NCI-H524 treated with DMSO at 0.1 percent for 48 hours (cell line): ENCODE measurements around the gene CDC6.

Experiments used
- DNase-seq: peaks from one replicate; lab custom pipeline; 2025; lab: John Stamatoyannopoulos, UW

The CDC6 gene

DNA sequence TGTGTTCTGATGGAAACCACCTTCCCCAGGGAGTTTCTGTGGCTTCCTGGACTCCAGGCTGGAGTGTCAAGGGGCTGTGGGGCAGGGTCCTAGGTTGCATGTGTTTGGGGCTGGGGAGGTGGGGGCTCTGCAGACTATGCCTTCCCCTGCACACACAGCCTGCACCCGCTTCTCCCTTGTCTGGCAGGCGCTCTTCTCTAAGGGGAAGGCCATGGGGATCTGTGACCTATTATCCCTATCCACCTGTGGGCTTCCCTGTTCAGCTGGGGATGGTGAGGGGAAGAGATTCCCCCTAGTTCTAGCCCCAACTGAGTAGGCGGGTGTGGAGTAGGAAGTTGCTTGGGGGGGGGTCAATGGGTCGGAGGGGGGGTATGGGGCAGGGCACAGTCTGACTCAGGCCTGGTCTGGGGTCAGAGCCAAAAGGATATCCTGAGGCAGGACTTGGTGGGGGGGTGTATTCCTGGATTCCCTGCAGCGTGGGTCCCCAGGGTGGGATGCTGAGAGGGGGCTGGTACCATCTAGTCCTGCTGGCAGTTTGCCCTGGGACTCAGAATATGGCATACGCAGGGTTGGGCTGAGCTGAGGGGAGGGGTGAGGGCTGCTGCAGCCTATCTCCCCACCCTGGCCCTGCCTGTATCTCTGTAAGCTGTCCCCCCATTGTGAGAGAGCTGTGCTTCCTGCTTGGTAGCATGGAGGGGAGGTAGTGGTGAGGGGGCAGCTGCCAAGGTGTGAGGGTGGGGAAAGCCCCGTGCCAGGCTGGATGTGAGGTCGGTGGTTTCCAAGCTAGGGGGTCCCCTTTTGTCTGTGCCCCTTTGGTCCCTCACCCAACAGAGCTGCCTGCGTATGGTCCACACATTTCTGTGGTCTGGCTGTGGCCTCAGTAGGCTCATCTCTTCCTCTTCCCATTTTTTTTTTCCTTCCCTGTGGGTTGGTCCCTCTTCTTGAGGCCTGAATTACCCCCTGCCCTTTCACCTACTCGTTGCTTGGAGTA is 36.0 kb downstream of the CDC6 start:
- DNase-seq: no peak

DNA sequence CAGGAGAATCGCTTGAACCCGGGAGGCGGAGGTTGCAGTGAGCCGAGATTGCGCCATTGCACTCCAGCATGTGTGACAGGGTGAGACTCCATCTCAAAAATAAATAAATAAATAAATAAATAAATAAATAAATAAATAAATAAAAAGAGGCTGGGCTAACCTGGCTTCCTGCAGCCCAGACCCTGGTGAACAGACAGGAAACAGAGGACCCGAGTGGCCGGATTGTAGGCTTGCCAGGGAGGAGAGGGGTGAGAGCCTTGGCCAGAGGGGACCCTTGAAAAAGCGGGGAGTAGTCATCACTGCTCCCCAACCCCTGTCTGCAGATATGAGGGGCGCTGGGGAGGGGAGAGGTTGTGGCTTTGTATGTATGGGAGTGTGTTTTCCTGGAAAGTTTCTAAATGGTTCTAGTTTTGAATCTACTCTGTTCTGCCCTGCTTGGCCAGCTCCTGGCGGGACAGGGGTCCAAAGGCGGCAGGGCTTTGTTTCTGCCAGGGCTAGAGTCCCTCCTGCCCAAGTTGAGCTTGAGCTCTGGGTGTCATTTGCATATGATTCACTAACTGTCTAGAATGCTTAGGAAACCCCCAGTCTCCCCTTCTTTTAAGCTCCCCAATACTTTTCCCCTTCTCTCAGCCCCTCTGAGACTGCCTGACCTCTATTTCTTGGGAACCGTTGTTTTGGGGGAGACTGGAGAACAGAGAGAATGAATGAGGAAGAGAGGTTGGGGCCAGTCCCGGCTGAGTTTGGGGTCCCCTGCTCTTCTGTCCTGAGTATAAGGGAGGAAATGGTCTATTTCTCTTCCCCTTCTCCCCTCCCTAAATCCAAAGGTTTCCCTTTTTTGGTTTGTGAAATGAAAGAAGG is 37.7 kb downstream of the CDC6 start:
- DNase-seq: no peak

DNA sequence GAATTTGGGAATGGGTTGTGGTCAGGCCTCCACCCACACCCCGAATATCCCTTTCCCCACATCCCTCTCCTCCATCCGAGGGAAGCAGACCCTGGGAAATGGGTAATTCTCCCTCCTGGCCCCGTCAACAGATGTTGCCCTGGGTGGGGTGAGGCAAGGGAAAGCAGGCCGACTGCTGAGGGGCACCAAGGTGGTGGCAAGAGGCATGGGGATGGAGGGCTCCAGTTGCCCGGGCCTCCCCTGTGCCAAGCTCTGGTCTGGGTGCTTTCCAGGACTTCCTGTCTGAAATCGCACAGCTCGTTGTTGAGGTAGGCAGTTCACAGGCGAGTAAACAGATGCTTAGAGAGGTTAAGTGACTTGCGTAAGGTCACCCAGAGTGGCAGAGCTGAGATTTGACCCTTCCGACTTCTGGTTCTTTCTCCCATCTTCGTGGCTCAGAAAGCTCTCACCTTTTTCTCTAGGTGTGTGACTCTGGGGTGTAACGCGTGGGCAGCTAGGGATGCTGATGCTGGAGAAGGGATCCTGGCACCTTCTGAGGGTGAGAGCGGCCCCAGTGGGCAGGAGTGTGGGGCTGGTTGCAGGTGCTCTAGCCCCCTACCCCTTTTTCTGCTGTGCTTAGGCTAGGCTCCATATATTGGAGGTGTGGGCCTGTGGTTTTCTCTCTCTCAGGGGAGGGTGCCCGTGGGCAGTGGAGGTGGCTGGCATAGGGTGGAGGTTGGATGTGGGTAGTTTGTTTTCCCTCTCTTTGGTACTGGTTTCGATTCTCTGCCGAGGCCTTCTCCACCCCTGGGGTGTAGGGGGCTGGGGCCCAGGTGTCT is 38.5 kb downstream of the CDC6 start:
- DNase-seq: no peak

DNA sequence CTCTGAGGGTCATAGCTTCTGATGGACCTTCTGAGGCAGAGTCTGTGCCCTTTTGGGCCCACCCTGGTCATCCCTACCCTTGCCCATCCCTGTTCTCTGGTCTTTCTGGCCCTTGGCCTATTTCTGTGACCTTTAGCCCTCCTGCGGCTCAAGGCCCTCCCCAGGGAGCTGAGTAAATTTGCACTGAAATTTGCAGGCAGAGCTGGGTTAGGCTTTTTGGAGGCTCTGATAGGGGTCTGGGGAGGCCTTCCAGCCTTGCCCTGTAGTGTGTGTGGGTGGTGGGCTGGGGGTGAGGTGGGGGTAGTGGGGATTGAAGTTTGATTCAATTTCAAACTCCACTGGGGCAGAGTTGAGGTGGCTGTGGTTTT is 39.1 kb downstream of the CDC6 start:
- no peak for DNase-seq

DNA sequence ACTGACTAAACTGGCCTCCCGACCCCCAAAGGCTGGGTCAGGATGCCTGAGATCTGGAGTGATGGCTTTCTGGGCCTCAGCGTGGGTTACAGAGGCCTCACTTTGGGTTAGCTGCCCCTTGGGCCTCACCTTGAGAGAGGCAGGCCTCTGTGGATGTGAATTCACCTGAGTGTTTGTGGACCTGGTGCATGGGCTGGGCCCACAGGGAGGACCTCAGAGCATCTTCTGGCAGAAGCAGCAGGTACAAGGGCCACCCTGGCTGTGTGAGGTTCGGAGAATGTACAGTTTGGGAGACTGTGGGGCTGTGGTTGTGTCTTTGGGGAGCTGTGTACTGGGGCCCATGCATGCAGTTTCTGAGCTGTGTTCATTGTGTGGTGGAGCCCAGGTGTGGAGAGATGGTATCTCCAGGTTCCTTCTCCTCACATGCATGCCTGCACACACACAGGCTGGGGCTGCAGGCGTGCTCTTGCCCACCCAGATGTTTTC is 39.6 kb downstream of the CDC6 start:
- no peak for DNase-seq

DNA sequence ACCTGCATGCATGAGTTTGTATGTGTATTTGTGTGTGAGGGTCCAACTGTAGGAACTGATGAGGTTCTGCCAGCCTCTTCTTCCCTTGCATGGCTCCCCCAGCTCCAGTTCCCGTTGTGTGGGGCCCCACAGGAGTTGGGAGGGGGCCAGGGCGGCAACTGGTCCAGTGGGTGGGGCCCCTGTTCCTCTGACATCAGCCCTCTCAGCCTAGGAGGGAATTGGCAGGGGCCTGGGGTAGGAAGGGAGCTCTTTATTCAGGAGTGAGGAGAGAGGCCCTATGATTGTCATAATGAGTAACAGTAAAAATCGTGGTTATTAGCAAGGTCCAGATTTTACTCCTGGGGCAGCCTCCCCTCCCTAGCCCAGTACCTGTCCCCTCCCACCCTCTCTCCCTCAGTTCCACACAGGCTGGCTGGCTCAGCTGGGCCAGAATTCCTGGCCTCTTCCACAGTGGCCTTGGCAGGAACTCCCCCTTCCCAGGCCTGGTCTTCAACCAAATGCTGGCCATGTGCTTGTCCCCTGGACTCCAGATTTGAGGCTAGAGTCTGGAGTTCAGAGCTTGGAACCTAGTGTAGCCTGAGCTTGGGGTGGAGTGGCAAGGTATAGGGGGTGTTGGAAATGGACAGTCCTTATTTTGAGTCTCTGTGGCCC is 40.2 kb downstream of the CDC6 start:
- DNase-seq: no peak

DNA sequence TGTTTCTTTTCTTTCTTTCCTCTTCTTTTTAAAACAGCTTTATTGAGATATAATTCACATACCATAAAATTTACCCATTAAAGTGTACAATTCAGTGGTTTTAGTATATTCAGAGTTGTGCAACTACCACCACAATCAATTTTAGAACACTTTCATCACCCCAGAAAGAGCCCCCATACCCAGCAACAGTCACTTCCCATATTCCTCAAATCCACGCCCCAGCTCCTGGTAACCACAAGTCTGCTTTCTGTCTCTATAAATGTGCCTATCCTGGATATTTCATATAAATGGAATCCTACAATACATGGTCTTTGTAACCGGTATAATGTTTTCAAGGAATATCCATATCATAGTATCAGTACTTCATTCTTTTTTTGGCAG is 40.7 kb downstream of the CDC6 start:
- DNase-seq: no peak

DNA sequence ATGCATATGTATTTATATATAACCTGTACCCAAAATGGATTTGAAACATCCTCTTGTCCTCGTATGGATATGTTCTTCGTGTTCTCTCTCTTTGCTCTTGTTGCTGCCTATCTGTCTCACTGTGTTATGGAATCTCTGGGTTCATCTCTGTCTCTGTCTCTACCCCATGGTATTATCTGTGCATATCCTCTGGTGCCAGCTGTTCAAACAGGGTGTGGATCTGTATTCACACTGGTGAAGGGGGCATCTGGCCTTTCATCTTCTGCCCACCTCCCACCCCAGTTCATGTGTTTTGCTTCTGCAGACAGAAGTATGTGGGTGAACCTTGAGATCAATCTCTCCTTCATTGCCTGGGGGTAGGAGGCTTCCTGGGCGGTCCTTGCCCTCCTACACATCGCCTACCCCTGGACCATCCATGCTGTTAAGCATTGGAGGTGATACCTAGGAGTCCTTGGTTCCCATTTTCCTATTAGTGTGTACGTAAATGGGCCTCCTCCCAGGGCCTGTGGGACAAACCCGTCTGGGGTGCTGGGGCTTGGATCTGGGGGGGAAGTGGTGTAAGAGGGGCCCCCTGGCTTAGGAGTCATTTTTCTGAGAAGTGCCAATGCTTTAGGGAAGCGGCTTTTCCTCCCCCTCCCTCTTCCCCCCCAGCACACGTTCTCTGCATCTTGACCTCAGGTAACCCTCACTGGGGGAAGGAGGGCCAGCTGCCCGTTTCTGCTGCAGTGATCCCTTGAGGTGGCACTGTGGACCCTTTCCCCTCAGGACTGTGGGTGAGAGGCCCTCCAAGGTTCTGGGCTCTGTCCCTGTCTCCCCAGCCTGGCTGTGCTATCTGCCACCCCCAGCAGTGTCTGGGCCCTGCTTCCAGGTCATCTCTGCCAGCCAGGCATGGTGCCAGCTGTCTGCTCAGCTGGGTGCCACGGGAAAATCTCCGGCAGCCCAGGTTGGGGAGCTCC is 42.4 kb downstream of the CDC6 start:
- DNase-seq: no peak

DNA sequence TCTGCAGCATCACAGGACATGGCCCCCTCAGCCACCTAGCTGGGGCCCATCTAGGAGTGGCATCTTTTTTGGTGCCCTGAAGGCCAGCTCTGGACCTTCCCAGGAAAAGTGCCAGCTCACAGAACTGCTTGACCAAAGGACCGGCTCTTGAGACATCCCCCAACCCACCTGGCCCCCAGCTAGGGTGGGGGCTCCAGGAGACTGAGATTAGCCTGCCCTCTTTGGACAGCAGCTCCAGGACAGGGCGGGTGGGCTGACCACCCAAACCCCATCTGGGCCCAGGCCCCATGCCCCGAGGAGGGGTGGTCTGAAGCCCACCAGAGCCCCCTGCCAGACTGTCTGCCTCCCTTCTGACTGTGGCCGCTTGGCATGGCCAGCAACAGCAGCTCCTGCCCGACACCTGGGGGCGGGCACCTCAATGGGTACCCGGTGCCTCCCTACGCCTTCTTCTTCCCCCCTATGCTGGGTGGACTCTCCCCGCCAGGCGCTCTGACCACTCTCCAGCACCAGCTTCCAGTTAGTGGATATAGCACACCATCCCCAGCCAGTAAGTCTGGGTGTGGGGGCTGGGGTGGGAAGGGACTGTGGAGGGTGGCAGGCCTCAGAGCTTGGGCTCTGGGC is 43.3 kb downstream of the CDC6 start:
- DNase-seq: no peak

DNA sequence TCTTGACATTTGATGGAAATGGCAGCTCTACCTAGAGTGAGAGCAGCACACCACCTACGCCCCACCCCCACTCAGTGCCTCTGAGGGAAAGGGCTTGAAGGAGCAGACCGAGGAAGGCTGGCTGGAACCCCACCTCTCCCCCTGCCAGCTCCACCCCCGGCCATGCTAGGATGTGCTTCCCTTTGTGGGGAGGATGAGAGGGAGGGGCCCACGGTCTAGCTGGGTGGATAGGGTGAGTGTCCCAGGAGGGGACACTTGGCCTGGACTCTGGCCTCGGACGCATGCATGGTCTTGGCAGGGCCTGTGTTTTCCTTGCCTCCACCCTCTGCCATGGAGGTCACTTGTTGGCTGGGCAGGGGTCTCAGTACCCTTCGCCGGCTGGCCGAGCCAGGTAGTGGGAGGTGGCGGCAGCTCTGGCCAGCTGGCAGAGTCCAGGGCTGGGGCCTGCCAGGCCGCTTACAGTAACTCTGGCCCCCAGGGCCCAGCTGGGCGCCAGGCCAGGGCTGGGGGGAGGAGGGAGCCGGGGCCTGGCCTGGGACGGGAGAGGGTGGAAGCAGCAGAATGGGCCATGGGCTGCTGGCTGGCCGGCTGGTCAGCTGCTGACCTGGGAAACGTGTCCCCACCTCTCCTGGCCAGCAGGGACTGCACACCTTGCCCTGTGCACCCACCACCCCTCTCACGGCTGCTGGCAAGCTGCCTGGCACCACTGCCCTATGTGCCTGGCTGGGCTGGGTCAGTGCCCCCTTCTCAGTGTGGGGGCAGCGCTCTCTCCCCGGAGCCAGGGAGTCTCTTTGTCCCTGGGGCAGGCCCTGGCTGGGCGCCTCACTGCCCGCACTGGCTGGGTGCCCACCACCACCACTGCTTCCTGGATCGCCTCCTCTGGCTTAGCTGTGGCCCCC is 44.3 kb downstream of the CDC6 start:
- DNase-seq: no peak

DNA sequence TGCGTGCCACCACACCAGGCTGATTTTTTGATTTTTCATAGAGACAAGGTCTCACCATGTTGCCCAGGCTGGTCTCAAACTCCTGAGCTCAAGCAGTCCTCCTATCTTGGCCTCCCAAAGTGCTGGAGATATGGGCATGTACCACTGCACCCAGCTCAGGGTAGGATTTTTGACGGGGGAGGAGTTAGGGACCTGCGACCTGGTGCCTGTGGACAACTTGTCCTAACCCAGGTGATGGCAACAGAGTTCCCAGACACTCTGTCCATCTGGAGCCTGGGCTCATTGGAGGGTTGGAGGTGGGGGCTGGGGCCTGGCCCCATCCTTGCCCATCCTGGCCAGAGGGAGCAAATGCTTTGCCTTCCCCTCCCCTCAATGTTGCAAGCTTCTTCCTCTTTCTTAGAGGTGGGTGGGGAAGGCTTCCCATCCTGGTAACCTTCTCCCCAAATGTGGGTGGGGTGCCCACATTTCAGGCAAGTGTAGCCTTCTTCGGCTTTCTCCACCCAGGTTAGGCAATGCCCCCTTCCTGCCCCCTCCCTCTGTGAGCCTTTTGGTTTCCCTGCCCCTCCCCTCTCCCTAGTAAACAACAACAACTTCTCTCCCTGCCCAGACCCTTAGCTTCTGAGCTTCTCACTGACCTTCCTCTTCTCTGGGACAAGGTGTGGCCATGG is 46.2 kb downstream of the CDC6 start:
- DNase-seq: no peak

DNA sequence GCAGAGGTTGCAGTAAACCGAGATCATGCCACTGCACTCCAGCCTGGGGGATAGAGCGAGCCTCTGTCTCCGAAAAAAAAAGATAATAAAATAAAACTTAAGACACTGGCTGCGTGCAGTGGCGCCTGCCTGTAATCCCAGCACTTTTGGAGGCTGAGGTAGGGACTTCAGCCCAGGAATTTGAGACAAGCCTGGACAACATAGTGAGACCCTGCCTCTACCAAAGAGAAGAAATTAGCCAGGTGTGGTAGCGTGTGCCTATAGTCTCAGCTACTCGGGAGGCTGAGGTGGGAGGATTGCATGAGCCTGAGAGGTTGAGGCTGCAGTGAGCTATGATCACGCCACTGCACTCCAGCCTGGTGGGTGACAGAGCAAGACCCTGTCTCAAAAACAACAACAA is 47.9 kb downstream of the CDC6 start:
- no peak for DNase-seq

DNA sequence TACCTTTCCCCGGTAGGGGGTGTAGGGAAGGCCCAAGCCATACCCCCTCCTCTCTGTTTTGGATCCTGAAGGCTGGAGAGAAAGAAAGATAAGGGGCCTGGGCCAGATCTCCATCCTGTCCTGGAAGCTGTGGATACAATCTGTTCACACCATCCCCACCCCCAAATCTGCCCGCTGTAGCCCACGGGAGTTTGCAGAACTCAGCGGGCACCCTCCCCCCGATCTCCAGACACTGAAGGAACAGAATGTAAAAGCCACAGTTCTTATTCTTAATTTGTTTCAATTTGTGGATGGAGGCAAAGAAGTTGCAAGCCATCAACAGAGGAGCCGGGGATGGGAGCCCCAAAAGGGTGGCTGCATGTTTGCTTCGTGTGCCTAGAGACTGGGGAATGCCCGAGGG is 49.7 kb downstream of the CDC6 start:
- DNase-seq: no peak

DNA sequence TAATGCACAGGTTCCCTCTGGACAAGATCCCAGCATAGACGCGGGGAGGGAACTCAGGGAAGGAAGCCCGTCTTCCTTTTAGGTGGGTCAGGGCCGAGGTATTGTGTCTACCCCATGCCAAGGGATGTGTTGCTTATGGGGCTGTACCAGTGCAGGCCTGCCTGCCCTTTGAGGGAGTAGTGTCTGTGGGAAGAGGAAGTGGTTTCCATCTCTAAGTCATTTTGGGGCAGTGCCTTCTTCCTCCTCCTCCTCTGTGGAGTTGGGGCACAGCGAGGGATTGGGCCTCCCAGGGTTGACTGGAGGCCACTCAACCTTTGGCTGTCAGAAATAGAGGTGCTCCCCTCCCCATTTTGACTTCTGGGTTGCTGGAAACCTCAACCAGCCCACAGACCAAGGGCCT is 50.4 kb downstream of the CDC6 start:
- no peak for DNase-seq

DNA sequence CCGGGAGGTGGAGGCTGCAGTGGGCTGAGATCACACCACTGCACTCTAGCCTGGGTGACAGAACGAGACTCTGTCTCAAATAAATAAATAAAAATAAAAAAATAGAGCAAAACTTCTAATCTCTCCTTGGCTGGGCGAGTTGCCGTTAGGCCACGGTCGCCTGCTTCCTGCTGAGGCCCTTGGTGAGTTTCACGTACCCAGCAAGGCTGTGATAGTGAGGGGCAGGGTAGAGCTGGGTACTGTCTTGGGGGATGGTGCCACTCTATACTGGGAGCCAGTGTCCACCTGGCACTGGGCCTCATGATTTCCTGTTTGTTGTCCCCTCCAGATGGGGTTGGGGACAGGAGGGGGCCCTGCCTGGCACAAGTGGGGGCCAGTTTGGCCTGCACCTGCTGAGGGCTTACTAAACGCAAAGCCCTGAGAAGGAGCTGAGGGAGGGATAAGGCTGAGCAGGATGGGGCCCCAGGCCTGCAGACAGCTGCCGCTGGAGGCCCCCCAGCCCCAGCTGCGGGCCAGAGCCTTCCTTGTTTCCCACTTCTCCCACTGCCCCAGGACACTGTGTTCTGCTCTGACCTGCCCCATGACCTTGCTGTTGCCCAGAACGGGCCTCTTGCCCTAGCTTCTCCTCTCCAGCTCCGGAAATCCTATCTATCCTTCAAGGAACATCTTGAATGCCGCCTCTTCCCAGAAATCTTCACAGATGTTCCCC is 51.4 kb downstream of the CDC6 start:
- DNase-seq: no peak

DNA sequence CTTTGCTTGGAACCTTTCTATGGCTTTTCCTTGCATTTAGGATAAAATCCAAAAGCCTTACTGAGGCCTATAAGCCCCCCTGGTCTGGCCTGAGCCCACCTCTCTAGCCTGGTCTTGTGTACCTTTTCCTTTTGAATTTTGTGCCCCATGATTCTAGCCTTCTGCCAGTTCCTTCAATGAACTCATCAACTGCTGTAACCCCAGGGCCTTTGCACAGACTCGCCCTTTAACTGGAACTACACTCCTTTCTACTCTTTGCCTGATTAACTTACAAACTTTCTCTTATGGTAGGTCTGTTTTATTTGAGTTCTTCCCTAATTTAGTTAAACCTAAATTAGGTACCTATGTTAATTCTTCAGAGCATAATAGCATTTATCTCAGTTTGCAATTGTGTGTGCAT is 52.6 kb downstream of the CDC6 start:
- no peak for DNase-seq
